Transverse colon (tissue), 3 donors: ENCODE data around the gene PRKCA.

Experiments
- EP300 ChIP-seq: sonication (generic); formaldehyde crosslinking; IDR thresholded peaks from one replicate; pipeline ENCODE4 v1.6.1; 2017; ENCODE audit warnings: antibody characterized with exemption, low read depth
- POLR2A ChIP-seq: fragments of 450-650 bp; IDR thresholded peaks from one replicate; pipeline ENCODE4 v1.6.1; 2016; ENCODE audit warnings: antibody characterized with exemption, mild to moderate bottlenecking, moderate library complexity
- TF ChIP-seq, protein P1 (sequence below), 5 experiments: fragments of 200-600 bp in 3 of 5; fragments of 450-650 bp in 2 of 5; sonication (generic) in 3 of 5; IDR thresholded peaks; 1 replicate in 2 of 5; 2 replicates in 3 of 5; pipeline ENCODE4 v1.5.1; 2016 to 2017; ENCODE audit warnings: antibody characterized with exemption in 5 of 5, inconsistent platforms in 3 of 5, mild to moderate bottlenecking in 2 of 5, moderate library complexity in 1 of 5

DNA sequence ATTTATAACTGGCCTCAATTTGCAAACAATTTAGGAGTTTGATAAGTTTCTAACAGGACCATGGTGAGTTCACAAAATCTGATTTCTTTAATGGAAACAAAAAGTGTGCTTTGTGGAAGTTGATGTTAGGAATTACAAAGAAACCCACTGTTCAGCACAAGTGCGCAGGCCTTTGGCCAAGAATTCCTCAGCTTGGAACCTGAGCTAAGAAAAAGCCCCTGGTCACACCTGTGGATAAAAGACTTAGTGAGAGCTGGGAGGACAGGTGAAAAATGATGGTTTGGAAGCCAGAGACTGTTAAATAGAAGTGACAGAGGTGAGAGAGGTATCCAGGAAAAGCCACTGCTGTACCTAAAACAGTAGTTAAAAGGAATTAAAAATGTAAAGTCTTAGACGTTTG, 64.7 kb downstream of the PRKCA start:
- TF ChIP-seq, protein P1, sequence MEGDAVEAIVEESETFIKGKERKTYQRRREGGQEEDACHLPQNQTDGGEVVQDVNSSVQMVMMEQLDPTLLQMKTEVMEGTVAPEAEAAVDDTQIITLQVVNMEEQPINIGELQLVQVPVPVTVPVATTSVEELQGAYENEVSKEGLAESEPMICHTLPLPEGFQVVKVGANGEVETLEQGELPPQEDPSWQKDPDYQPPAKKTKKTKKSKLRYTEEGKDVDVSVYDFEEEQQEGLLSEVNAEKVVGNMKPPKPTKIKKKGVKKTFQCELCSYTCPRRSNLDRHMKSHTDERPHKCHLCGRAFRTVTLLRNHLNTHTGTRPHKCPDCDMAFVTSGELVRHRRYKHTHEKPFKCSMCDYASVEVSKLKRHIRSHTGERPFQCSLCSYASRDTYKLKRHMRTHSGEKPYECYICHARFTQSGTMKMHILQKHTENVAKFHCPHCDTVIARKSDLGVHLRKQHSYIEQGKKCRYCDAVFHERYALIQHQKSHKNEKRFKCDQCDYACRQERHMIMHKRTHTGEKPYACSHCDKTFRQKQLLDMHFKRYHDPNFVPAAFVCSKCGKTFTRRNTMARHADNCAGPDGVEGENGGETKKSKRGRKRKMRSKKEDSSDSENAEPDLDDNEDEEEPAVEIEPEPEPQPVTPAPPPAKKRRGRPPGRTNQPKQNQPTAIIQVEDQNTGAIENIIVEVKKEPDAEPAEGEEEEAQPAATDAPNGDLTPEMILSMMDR (IDR thresholded peaks at IDR 0.05), result no peak
- TF ChIP-seq POLR2A (no peak), EP300 (no peak)
